Activated naive CD8-positive, alpha-beta T cell treated with anti-CD3 and anti-CD28 coated beads for 36 hours (primary cell): ENCODE results near the gene GPR146. TPM values are rescaled to one million over a fixed set of nuclear protein-coding genes. Genes with fewer than 3 reads are reported as not detected.

Experiments
- DNase-seq: peaks from one replicate; pipeline ENCODE4 v3.0.0; 2021
- H3K27ac Mint-ChIP-seq: one replicate; pipeline ENCODE4 v1.8.0; 2022; ENCODE audit warnings: mild to moderate bottlenecking, moderate library complexity, mixed read lengths
- H3K27me3 Mint-ChIP-seq: one replicate; pipeline ENCODE4 v1.8.0; 2022; ENCODE audit warnings: mild to moderate bottlenecking, mixed read lengths
- H3K36me3 Mint-ChIP-seq: one replicate; pipeline ENCODE4 v1.8.0; 2021; ENCODE audit warnings: mild to moderate bottlenecking, mixed read lengths
- H3K4me1 Mint-ChIP-seq: one replicate; pipeline ENCODE4 v1.8.0; 2021; ENCODE audit warnings: mixed read lengths
- H3K4me3 Mint-ChIP-seq: one replicate; pipeline ENCODE4 v1.8.0; 2022; ENCODE audit warnings: mild to moderate bottlenecking, moderate library complexity, mixed read lengths
- H3K9me3 Mint-ChIP-seq: one replicate; pipeline ENCODE4 v1.8.0; 2022; ENCODE audit warnings: mixed read lengths
- total RNA-seq, 2 experiments: library from RNA; stranded (reverse); gene quantifications; one replicate each; pipeline ENCODE4 v1.2.3, GENCODE V29; 2021

The GPR146 gene
- total RNA-seq, 2 experiments from 2014 or later: 2.4 to 2.8 TPM

GRCh38 chr7:1092161-1092632 is 47.9 kb downstream of the GPR146 start:
- DNase-seq: no peak
- Mint-ChIP-seq H3K4me3 (no peak overlapping the region), H3K4me1 (peaks cover under 1% of the 10 kb centered on the region), H3K27me3 (no peaks in the 10 kb centered on the region), H3K9me3 (no peaks in the 10 kb centered on the region), H3K36me3 (no peaks in the 10 kb centered on the region), H3K27ac (no peak overlapping the region)

GRCh38 chr7:1092806-1093501 is 48.6 kb downstream of the GPR146 start:
- H3K36me3 Mint-ChIP-seq: peaks cover 6% of the 10 kb centered on the region
- no peaks in the 10 kb centered on the region for H3K9me3 Mint-ChIP-seq
- H3K4me1 Mint-ChIP-seq: no peaks in the 10 kb centered on the region

GRCh38 chr7:1093502-1093843 is 49.1 kb downstream of the GPR146 start:
- H3K36me3 Mint-ChIP-seq: peaks cover 9% of the 10 kb centered on the region
- no peak overlapping the region for H3K27ac Mint-ChIP-seq
- no peak for DNase-seq
- H3K27me3 Mint-ChIP-seq: no peaks in the 10 kb centered on the region
- H3K4me3 Mint-ChIP-seq: no peak overlapping the region
- no peaks in the 10 kb centered on the region for H3K4me1 Mint-ChIP-seq
- no peaks in the 10 kb centered on the region for H3K9me3 Mint-ChIP-seq

More at GRCh38 chr7:1092806-1093501, 48.6 kb downstream of the GPR146 start:
- H3K4me3 Mint-ChIP-seq: no peak overlapping the region
- H3K27ac Mint-ChIP-seq: no peak overlapping the region
- no peak for DNase-seq
- no peaks in the 10 kb centered on the region for H3K27me3 Mint-ChIP-seq

GRCh38 chr7:1093916-1094508 is 49.7 kb downstream of the GPR146 start:
- no peak overlapping the region for H3K4me3 Mint-ChIP-seq
- H3K36me3 Mint-ChIP-seq: peaks cover 9% of the 10 kb centered on the region
- H3K27me3 Mint-ChIP-seq: no peaks in the 10 kb centered on the region
- H3K4me1 Mint-ChIP-seq: no peaks in the 10 kb centered on the region
- no peak for DNase-seq
- H3K27ac Mint-ChIP-seq: no peak overlapping the region
- H3K9me3 Mint-ChIP-seq: no peaks in the 10 kb centered on the region

GRCh38 chr7:1094870-1095269 is 50.5 kb downstream of the GPR146 start:
- Mint-ChIP-seq H3K27me3 (no peaks in the 10 kb centered on the region), H3K4me3 (no peak overlapping the region), H3K27ac (no peak overlapping the region), H3K9me3 (no peaks in the 10 kb centered on the region), H3K4me1 (no peaks in the 10 kb centered on the region), H3K36me3 (peaks cover 9% of the 10 kb centered on the region)
- no peak for DNase-seq

- DNase-seq: no peak
- Mint-ChIP-seq H3K27me3 (no peaks in the 10 kb centered on the region), H3K4me3 (no peak overlapping the region), H3K9me3 (no peaks in the 10 kb centered on the region), H3K4me1 (no peaks in the 10 kb centered on the region), H3K27ac (no peak overlapping the region), H3K36me3 (peaks cover 9% of the 10 kb centered on the region)
Observed at GRCh38 chr7:1095621-1096155, 51.3 kb downstream of the GPR146 start.

GRCh38 chr7:1096156-1097119 is 52.1 kb downstream of the GPR146 start:
- peaks cover 9% of the 10 kb centered on the region for H3K36me3 Mint-ChIP-seq
- H3K4me1 Mint-ChIP-seq: no peaks in the 10 kb centered on the region
- no peak overlapping the region for H3K27ac Mint-ChIP-seq
- no peaks in the 10 kb centered on the region for H3K27me3 Mint-ChIP-seq
- no peaks in the 10 kb centered on the region for H3K9me3 Mint-ChIP-seq
- H3K4me3 Mint-ChIP-seq: no peak overlapping the region
- no peak for DNase-seq

GRCh38 chr7:1097120-1097504 is 52.8 kb downstream of the GPR146 start:
- H3K36me3 Mint-ChIP-seq: peaks cover 9% of the 10 kb centered on the region
- no peaks in the 10 kb centered on the region for H3K4me1 Mint-ChIP-seq
- no peak overlapping the region for H3K27ac Mint-ChIP-seq
- no peak for DNase-seq
- no peaks in the 10 kb centered on the region for H3K9me3 Mint-ChIP-seq
- no peaks in the 10 kb centered on the region for H3K27me3 Mint-ChIP-seq
- no peak overlapping the region for H3K4me3 Mint-ChIP-seq

- no peaks in the 10 kb centered on the region for H3K9me3 Mint-ChIP-seq
- H3K36me3 Mint-ChIP-seq: peaks cover 9% of the 10 kb centered on the region
- no peak overlapping the region for H3K27ac Mint-ChIP-seq
- no peaks in the 10 kb centered on the region for H3K27me3 Mint-ChIP-seq
- H3K4me1 Mint-ChIP-seq: peaks cover 5% of the 10 kb centered on the region
- DNase-seq: no peak
- H3K4me3 Mint-ChIP-seq: no peak overlapping the region
Observed at GRCh38 chr7:1098243-1099153, 54.2 kb downstream of the GPR146 start.

- H3K4me3 Mint-ChIP-seq: no peak overlapping the region
- no peak for DNase-seq
- no peak overlapping the region for H3K27ac Mint-ChIP-seq
- H3K4me1 Mint-ChIP-seq: peaks cover 7% of the 10 kb centered on the region
- H3K9me3 Mint-ChIP-seq: no peaks in the 10 kb centered on the region
- H3K36me3 Mint-ChIP-seq: peaks cover 9% of the 10 kb centered on the region
- no peaks in the 10 kb centered on the region for H3K27me3 Mint-ChIP-seq
Observed at GRCh38 chr7:1099154-1099542, 54.8 kb downstream of the GPR146 start.

GRCh38 chr7:1099637-1100036 is 55.3 kb downstream of the GPR146 start:
- no peak overlapping the region for H3K27ac Mint-ChIP-seq
- no peaks in the 10 kb centered on the region for H3K9me3 Mint-ChIP-seq
- peaks cover 9% of the 10 kb centered on the region for H3K36me3 Mint-ChIP-seq
- H3K27me3 Mint-ChIP-seq: no peaks in the 10 kb centered on the region
- H3K4me1 Mint-ChIP-seq: peaks cover 10% of the 10 kb centered on the region
- H3K4me3 Mint-ChIP-seq: no peak overlapping the region
- DNase-seq: no peak

GRCh38 chr7:1100386-1100785 is 56.0 kb downstream of the GPR146 start:
- Mint-ChIP-seq H3K4me1 (peaks cover 17% of the 10 kb centered on the region), H3K27me3 (no peaks in the 10 kb centered on the region), H3K36me3 (peaks cover 9% of the 10 kb centered on the region), H3K4me3 (no peak overlapping the region), H3K27ac (no peak overlapping the region), H3K9me3 (no peaks in the 10 kb centered on the region)
- DNase-seq: no peak

GRCh38 chr7:1100834-1101562 is 56.7 kb downstream of the GPR146 start:
- Mint-ChIP-seq H3K27ac (no peak overlapping the region), H3K36me3 (peaks cover 9% of the 10 kb centered on the region), H3K27me3 (no peaks in the 10 kb centered on the region), H3K4me3 (no peak overlapping the region), H3K9me3 (no peaks in the 10 kb centered on the region), H3K4me1 (peaks cover 17% of the 10 kb centered on the region)
- DNase-seq: no peak
